CD4-positive, alpha-beta memory T cell (primary cell): Measurements from ENCODE around the gene DCTN4. TPM values are rescaled to one million over a fixed set of nuclear protein-coding genes. Genes with fewer than 3 reads are reported as not detected.
"Not testable (repeated sequence)": the region's sequence is repeated elsewhere in the genome, so short reads cannot be mapped to it uniquely, and the experiment has no call there.

Experiments used
- CTCF ChIA-PET: fragments of 350-600 bp; sonication (Branson Sonifier 250); formaldehyde crosslinking; loops from one replicate; lab custom pipeline; 2021; ENCODE audit warnings: inconsistent platforms; ENCODE audit not compliant: partially characterized antibody; lab: Charles Lee
- POLR2A ChIA-PET: fragments of 350-600 bp; sonication (Branson Sonifier 250); formaldehyde crosslinking; loops from one replicate; lab custom pipeline; 2021; ENCODE audit not compliant: partially characterized antibody; lab: Charles Lee
- DNase-seq, 5 donors: peaks; one replicate each; pipeline versions ENCODE4 v3.0.0 to v3.0.0-alpha.2; 2020 to 2022; ENCODE audit warnings: mixed read lengths in 1 of 5
- H3K27ac ChIP-seq: one replicate; pipeline ENCODE4 v1.7.0; 2013; ENCODE audit warnings: low read depth, low read length
- H3K27me3 ChIP-seq: 2 replicates; pipeline ENCODE4 v1.7.0; 2013; ENCODE audit warnings: mild to moderate bottlenecking, low read length, moderate library complexity; ENCODE audit not compliant: insufficient read depth
- H3K36me3 ChIP-seq: 2 replicates; pipeline ENCODE4 v1.7.0; 2013; ENCODE audit warnings: mild to moderate bottlenecking, low read length, moderate library complexity; ENCODE audit not compliant: insufficient read depth
- H3K4me1 ChIP-seq: 2 replicates; pipeline ENCODE4 v1.7.0; 2013; ENCODE audit warnings: mild to moderate bottlenecking, low read length, moderate library complexity; ENCODE audit not compliant: insufficient read depth
- H3K4me3 ChIP-seq, 2 donors: one replicate each; pipeline ENCODE4 v1.7.0; 2013; ENCODE audit warnings: low read length in 2 of 2, mild to moderate bottlenecking in 1 of 2
- H3K9me3 ChIP-seq, 2 donors: one replicate each; pipeline ENCODE4 v1.7.0; 2013; ENCODE audit warnings: low read length in 2 of 2, control low read depth in 1 of 2; ENCODE audit not compliant: control insufficient read depth in 1 of 2
- H3K27ac Mint-ChIP-seq, 7 donors: one replicate each; pipeline ENCODE4 v1.8.0; 2020 to 2021; ENCODE audit warnings: mixed read lengths in 7 of 7, mild to moderate bottlenecking in 6 of 7, inconsistent platforms in 3 of 7, moderate library complexity in 3 of 7
- H3K27me3 Mint-ChIP-seq, 2 donors: one replicate each; pipeline ENCODE4 v1.8.0; 2020 to 2021; ENCODE audit warnings: mixed read lengths in 2 of 2
- H3K36me3 Mint-ChIP-seq, 2 donors: one replicate each; pipeline ENCODE4 v1.8.0; 2020 to 2021; ENCODE audit warnings: mixed read lengths in 2 of 2, inconsistent platforms in 1 of 2, mild to moderate bottlenecking in 1 of 2
- H3K4me1 Mint-ChIP-seq, 4 donors: one replicate each; pipeline ENCODE4 v1.8.0; 2020 to 2021; ENCODE audit warnings: mixed read lengths in 4 of 4, mild to moderate bottlenecking in 1 of 4
- H3K4me3 Mint-ChIP-seq, 8 donors: one replicate each; pipeline ENCODE4 v1.8.0; 2020 to 2021; ENCODE audit warnings: mixed read lengths in 8 of 8, mild to moderate bottlenecking in 7 of 8, moderate library complexity in 6 of 8, inconsistent platforms in 3 of 8
- H3K9me3 Mint-ChIP-seq, 8 donors: one replicate each; pipeline ENCODE4 v1.8.0; 2020 to 2021; ENCODE audit warnings: mixed read lengths in 8 of 8, mild to moderate bottlenecking in 5 of 8, inconsistent platforms in 3 of 8, moderate library complexity in 1 of 8
- intact Hi-C: fragments of 100-400 bp; cut with micrococcal nuclease; formaldehyde crosslinking; loops from one replicate; pipeline ENCODE4 v1.15.1; 2023
- polyA plus RNA-seq, 2 donors: library from polyadenylated mRNA; unstranded; fragments of 300-500 nt; fragmentation: Illumina TruSeq; gene quantifications; one replicate each; pipeline ENCODE4 v1.2.3, GENCODE V29; 2021
- total RNA-seq, 2 experiments: library from RNA; stranded (reverse); gene quantifications; one replicate each; pipeline ENCODE4 v1.2.3, GENCODE V29; 2021

The DCTN4 gene
- total RNA-seq (10 to 100 TPM; 45.5 to 46.0 TPM), polyA plus RNA-seq (1 to 10 TPM; 8.8 to 9.0 TPM)

DNA sequence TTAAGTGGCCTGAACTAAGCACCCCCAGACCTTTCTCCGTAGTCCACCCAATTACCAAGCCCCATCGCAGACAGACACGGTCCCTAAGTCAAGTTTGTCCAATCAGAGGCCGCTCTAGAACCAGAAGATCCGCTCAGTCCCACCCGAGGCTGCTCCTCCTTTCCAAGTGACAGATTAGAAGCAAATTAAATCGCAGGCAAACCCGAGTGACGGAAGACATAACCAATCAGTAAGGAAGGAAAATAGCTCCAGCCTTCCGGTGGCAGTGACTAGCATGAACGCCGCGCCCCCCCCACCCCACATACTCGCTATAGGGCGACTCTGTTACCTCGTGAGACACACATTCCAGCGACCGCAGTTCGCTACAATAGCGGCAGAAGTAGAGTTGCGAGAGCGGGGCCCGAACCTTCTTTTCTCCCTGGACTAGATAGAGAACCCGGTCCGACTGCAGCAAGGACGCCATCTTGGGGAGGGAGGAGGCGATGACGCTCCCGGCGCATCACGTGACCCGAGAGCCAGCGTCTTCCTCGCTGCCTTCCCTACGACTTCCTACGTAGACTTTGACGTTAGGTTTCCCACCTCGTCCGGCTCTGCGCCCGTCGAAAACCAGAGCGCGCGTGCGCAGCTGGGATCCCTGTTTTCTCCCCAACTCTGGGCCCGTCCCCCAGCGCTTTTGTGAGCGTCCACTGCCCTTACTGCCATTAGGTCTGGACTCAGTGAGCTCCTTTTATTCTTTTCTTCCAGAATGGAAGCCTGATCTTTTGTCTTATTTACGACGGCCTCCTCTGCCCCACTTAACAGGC is at the start of gene DCTN4:
Gene DCTN4, minus strand, starts transcription at position 487 of the 803 bp plus-strand sequence. Its CDS starts 24 bp downstream, at position 463.
- DNase-seq = peak; percentile 94 to 97 (median 96)
- ChIA-PET POLR2A (interaction anchor here (0.6 to 3.9 kb wide), 17 partner anchors 8 to 455 kb away, joined by 3 to 50 read pairs (median 4); partner anchors contain the start of genes CD74, IRGM, RBM22 and RPS14), CTCF (interaction anchor here (1.1 to 11.0 kb wide), 6 partner anchors 20 to 300 kb away, joined by 3 to 87 read pairs (median 10); partner anchors contain the start of genes RBM22 and SMIM3)
- Histone ChIP-seq H3K4me1 (peaks cover 29% of the 10 kb centered on the region), H3K27ac (peak within 1 kb of the TSS; percentile 94), H3K4me3 (peak within 1 kb of the TSS; percentile 78 to 88), H3K36me3 (peaks cover 21% of the 10 kb centered on the region), H3K9me3 (no peaks in the 10 kb centered on the region), H3K27me3 (no peaks in the 10 kb centered on the region)
- H3K27ac Mint-ChIP-seq = no peak within 1 kb of the TSS
- peaks cover 24 to 36% (median 32%) of the 10 kb centered on the region in 4 donors for H3K4me1 Mint-ChIP-seq
- H3K36me3 Mint-ChIP-seq = peaks cover 20 to 24% of the 10 kb centered on the region in 2 donors
- H3K9me3 Mint-ChIP-seq = no peaks in the 10 kb centered on the region
- H3K4me3 Mint-ChIP-seq = peak within 1 kb of the TSS in 1 of 8 donors; percentile 7
- no peaks in the 10 kb centered on the region for H3K27me3 Mint-ChIP-seq
- intact Hi-C loops = loop anchor here (1.0 to 2.0 kb wide), 7 partner anchors 20 to 494 kb away; partner anchors contain the start of genes GM2A, RBM22 and SMIM3

DNA sequence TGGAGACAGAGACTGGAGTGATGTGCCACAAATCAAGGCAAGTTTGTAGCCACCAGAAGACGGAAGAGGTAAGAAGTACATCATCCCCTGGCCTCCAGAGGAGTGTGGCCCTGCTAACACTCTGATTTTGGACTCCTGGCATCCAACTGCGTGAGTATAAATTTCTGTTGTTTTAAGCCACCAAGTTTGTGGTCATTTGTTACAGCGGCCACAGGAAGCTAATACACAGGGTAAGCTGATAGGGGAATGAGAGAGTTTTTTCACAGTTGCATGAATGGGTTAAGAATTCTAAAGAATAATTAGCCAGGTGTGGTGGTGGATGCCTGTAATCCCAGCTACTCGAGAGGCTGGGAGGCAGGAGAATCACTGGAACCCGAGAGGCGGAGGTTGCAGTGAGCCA is 45.6 kb upstream of the DCTN4 start:
- H3K4me1 ChIP-seq = peaks cover 8% of the 10 kb centered on the region
- no peaks in the 10 kb centered on the region for H3K9me3 ChIP-seq
- no peak overlapping the region for H3K27ac Mint-ChIP-seq
- no peaks in the 10 kb centered on the region for H3K36me3 Mint-ChIP-seq
- H3K4me3 Mint-ChIP-seq = no peak overlapping the region
- H3K4me1 Mint-ChIP-seq = peaks cover 3 to 5% (median 5%) of the 10 kb centered on the region in 4 donors
- H3K27ac ChIP-seq = no peak overlapping the region
- H3K27me3 ChIP-seq = no peaks in the 10 kb centered on the region
- no peaks in the 10 kb centered on the region for H3K36me3 ChIP-seq
- peaks cover 0 to 3% (median 0%) of the 10 kb centered on the region in 8 donors for H3K9me3 Mint-ChIP-seq
- H3K27me3 Mint-ChIP-seq = peaks cover 3 to 6% of the 10 kb centered on the region in 2 donors
- no peak overlapping the region for H3K4me3 ChIP-seq
- intact Hi-C loops = loop anchor here (5.0 kb wide), 2 partner anchors 243 to 347 kb away; no protein-coding TSS in a partner anchor
- ChIA-PET CTCF (interaction anchor here (0.6 to 3.5 kb wide), 3 partner anchors 43 to 243 kb away, joined by 3 to 27 read pairs (median 4); partner anchors contain the start of gene IRGM), POLR2A (no interaction called here)
- DNase-seq = no peak

DNA sequence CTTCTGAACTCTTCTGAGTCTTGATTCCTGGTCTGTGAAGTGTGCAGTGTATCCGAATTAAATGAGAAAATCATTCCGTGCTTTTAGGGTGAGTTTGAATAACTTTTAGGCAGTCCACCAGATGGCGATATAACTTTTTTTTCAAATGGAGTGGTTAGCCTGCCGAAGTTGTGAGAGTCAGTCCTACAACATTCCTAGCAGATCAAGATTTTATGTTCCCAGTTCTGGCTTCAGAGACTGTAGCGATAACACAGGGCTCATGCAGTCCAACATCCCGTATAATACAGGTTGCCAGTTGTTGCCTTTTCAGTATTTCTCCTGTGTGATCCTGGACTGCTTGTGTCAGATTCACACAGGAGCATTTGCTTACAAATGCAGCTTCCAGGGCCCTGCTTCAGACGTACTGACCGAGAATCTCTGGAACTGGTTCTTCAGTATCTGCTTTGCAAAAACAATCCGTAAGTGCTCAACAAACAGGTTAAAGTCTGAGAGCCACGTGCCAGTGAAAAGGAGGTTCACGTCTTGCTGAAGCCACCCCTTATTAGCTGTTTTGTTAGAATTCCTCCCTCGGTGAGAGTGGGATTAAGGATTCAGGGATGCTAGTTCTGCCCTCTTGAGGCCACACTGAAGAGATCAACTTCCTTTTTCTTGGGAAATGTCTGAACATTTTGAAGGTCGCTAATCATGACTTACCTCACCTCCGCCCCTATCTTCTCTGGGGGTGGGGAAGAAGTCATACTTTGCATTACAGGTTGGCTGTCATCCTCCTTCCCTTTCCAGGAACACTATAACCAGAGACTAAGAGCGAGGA is 42.5 kb upstream of the DCTN4 start:
- no peaks in the 10 kb centered on the region for H3K36me3 ChIP-seq
- peaks cover 8% of the 10 kb centered on the region for H3K4me1 ChIP-seq
- peaks cover 0 to 3% (median 0%) of the 10 kb centered on the region in 8 donors for H3K9me3 Mint-ChIP-seq
- H3K9me3 ChIP-seq = no peaks in the 10 kb centered on the region
- H3K4me1 Mint-ChIP-seq = peaks cover 3 to 5% (median 5%) of the 10 kb centered on the region in 4 donors
- no peaks in the 10 kb centered on the region for H3K27me3 ChIP-seq
- H3K27ac ChIP-seq = no peak overlapping the region
- CTCF ChIA-PET = interaction anchor here (0.8 to 3.2 kb wide), 10 partner anchors 10 to 364 kb away, joined by 3 to 43 read pairs (median 4); partner anchors contain the start of genes IRGM, RBM22 and SMIM3
- H3K27me3 Mint-ChIP-seq = peaks cover 3 to 6% of the 10 kb centered on the region in 2 donors
- no peak overlapping the region for H3K4me3 ChIP-seq
- no peak overlapping the region for H3K4me3 Mint-ChIP-seq
- intact Hi-C loops = loop anchor here (1.0 to 5.0 kb wide), 5 partner anchors 46 to 363 kb away; no protein-coding TSS in a partner anchor
- H3K36me3 Mint-ChIP-seq = peaks cover 6 to 9% of the 10 kb centered on the region in 2 donors
- DNase-seq = peak in 4 of 5 donors; percentile 42 to 50 (median 44)
- POLR2A ChIA-PET = interaction anchor here (1.0 to 1.1 kb wide), 2 partner anchors 18 to 46 kb away, joined by 5 to 7 read pairs; partner anchors contain the start of gene IRGM
- peak overlapping the region in 2 of 7 donors; percentile 37 to 55 for H3K27ac Mint-ChIP-seq

DNA sequence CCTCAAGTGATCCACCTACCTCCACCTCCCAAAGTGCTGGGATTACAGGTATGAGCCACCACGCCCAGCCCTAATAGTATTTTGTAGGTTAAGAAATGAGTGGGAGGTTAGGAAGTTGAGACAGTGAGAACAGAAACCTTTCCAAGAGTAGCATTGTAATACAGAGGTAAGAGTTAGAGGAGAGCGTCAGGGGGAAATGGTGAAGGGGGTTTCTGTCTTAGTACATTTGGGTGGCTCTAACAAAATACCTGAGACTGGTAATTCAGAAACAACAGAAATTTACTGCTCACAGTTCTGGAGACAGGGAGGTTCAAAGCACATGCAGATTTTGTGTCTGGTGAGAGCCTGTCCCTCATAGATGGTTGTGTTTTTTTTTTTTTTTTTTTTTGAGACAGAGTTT is 38.6 kb upstream of the DCTN4 start:
- no peak overlapping the region for H3K27ac ChIP-seq
- H3K9me3 ChIP-seq = no peaks in the 10 kb centered on the region
- H3K36me3 Mint-ChIP-seq = peaks cover 7 to 11% of the 10 kb centered on the region in 2 donors
- no peaks in the 10 kb centered on the region for H3K27me3 ChIP-seq
- CTCF ChIA-PET = interaction anchor here (1.3 to 1.8 kb wide), 2 partner anchors 16 to 49 kb away, joined by 3 to 5 read pairs; no protein-coding TSS in a partner anchor
- POLR2A ChIA-PET = no interaction called here
- no peak for DNase-seq
- no peaks in the 10 kb centered on the region for H3K9me3 Mint-ChIP-seq
- H3K27ac Mint-ChIP-seq = no peak overlapping the region
- intact Hi-C loops = no loop called here
- no peak overlapping the region for H3K4me3 Mint-ChIP-seq
- no peaks in the 10 kb centered on the region for H3K36me3 ChIP-seq
- peaks cover 8% of the 10 kb centered on the region for H3K4me1 ChIP-seq
- H3K27me3 Mint-ChIP-seq = no peaks in the 10 kb centered on the region
- no peak overlapping the region for H3K4me3 ChIP-seq
- peaks cover 3 to 5% (median 5%) of the 10 kb centered on the region in 4 donors for H3K4me1 Mint-ChIP-seq

DNA sequence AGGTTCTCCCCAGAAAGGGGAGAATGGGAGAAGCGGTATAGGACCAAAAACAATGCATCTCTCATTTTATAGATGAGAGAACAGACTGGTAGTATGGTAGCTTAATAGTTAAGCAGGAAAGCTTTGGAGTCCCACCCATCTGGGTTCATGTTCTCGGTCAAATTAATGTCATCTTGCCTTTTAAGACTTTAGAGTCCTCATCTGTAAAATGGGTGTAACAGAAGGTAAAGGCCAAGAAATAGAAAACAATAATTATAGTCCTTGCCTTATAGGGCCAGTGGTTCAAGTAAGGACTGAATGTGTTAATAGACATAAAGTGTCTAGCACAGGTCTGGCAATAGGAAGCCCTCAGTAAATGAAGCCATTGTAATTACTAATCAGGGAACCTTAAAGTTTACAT is 36.1 kb upstream of the DCTN4 start:
- no peak for DNase-seq
- intact Hi-C loops = no loop called here
- Mint-ChIP-seq H3K4me3 (no peak overlapping the region), H3K27me3 (no peaks in the 10 kb centered on the region), H3K27ac (no peak overlapping the region), H3K4me1 (peaks cover 11 to 16% (median 15%) of the 10 kb centered on the region in 4 donors), H3K9me3 (no peaks in the 10 kb centered on the region), H3K36me3 (peaks cover 7 to 11% of the 10 kb centered on the region in 2 donors)
- H3K27me3 ChIP-seq = no peaks in the 10 kb centered on the region
- no peaks in the 10 kb centered on the region for H3K36me3 ChIP-seq
- no peaks in the 10 kb centered on the region for H3K9me3 ChIP-seq
- ChIA-PET POLR2A (no interaction called here), CTCF (interaction anchor here (0.5 to 1.0 kb wide), 2 partner anchors 52 to 370 kb away, joined by 3 to 4 read pairs; partner anchors contain the start of gene IRGM)
- no peak overlapping the region for H3K4me3 ChIP-seq
- peaks cover 8% of the 10 kb centered on the region for H3K4me1 ChIP-seq
- no peak overlapping the region for H3K27ac ChIP-seq

DNA sequence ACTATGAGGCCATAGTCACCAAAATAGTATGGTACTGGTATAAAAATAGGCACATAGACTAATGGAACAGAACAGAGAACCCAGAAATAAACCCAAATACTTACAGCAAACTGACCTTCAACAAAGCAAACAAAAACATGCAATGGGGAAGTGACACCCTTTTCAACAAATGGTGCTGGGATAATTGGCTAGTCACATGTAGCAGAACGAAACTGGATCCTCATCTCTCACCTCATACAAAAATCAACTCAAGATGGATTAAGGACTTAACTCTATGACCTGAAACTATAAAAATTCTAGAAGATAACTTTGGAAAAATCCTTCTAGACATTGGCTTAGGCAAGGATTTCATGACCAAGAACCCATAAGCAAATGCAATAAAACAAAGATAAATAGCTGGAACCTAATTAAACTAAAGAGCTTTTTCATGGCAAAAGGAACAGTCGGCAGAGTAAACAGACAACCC is 34.6 kb upstream of the DCTN4 start:
- H3K4me3 ChIP-seq, H3K27ac ChIP-seq, H3K36me3 ChIP-seq, H3K9me3 Mint-ChIP-seq, H3K27me3 Mint-ChIP-seq, DNase-seq, H3K9me3 ChIP-seq, POLR2A ChIA-PET, intact Hi-C loops, H3K4me3 Mint-ChIP-seq, CTCF ChIA-PET, H3K27me3 ChIP-seq: not testable (repeated sequence)
- H3K4me1 ChIP-seq = peaks cover 21% of the 10 kb centered on the region
- peaks cover 7 to 11% of the 10 kb centered on the region in 2 donors for H3K36me3 Mint-ChIP-seq
- peak overlapping the region in 1 of 7 donors; percentile 7 for H3K27ac Mint-ChIP-seq
- peaks cover 22 to 31% (median 26%) of the 10 kb centered on the region in 4 donors for H3K4me1 Mint-ChIP-seq
